GM19455 (cell line): Measurements from ENCODE around the gene DNAJC16.
"Not testable (repeated sequence)": the region's sequence is repeated elsewhere in the genome, so short reads cannot be mapped to it uniquely, and the experiment has no call there.

ENCODE experiments used
- ATAC-seq: cut with Tn5 transposase; IDR thresholded peaks from one replicate; pipeline ENCODE4 v1.9.1; 2021; ENCODE audit not compliant: unreplicated experiment

Gene DNAJC16

DNA sequence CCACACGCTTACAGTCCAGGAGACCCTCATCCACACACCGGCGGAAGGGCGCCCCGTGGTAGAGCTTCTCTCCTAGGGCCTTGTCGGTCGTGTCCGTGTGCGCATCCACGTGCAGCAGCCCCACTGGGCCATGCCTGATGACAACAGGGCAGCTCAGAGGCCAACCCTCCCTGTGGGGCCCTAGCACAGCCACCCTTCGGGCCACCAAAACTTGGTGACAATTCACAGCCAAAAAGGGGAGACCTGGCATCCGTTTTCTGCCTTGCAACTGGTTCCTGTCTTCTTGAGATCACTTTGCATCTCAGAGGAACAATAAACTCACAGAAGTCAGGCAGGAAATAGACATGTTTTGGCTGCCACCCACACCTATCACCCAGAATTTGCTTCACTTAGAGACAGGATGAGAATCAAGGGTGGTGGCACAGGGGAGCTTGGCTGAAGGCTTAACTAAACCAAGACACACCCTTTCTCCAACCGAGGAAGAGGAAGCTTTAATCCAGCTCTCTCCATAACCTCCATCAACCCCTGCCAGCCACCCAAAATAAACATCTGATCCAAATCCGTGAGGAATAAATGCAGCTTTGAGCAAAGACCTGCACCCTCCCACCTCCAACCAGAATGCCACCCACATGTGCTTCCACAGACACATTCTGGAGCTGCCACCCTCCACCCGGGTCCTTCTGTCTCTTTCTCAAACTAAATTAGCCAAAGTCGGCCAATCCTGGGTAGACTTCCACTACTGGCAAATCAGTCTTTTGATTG is 52.5 kb downstream of the DNAJC16 start:
- no peak for ATAC-seq

DNA sequence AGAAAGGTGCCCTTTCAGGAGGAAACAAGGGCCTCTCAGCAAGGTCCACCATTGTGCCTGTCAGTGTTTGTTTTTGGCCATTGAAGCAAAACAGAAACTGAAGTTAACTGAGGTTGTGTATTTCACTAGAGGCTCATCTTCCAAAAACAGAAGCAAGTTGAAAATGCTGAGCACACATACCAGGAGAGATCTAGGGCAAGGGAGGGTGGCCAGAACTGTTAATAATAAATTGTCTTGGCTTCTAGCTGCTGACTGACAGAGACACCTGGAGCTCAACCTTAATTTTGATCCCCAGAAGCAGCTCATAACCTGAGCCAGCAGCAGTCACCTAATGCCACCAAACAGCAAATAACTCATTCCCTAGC is 53.0 kb downstream of the DNAJC16 start:
- ATAC-seq, result no peak

DNA sequence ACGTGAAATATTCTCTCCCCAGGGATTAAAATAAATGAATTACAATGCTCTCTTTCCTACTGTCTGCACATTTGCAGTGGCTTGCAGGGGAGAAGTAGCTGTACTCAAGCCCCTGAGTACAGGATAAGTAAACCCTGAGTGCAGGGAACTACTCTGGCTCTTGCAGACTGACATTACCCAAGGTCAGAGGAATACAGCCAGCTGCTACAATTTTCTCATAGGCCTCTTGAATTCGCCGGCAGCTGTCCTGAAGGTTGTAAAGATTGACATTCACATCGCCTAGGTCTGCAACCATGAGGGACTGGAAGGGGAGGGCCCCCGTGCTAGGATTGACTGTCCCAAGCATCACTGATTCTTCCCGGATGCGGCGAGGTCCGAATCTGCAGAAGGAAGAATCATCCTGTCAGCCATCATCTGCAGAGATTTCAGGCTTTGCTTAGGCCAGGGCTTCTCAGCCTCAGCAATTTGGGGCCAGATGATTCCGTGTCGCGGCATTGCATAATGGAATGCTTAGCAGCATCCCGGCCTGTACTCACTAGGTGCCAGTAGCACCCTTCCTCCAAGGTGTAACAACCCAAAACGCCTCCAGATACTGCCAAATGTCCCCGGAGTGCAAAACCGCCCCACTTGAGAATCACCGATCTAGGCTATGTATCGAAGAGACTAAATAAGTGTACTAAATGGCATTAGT is 56.5 kb downstream of the DNAJC16 start:
- no peak for ATAC-seq

DNA sequence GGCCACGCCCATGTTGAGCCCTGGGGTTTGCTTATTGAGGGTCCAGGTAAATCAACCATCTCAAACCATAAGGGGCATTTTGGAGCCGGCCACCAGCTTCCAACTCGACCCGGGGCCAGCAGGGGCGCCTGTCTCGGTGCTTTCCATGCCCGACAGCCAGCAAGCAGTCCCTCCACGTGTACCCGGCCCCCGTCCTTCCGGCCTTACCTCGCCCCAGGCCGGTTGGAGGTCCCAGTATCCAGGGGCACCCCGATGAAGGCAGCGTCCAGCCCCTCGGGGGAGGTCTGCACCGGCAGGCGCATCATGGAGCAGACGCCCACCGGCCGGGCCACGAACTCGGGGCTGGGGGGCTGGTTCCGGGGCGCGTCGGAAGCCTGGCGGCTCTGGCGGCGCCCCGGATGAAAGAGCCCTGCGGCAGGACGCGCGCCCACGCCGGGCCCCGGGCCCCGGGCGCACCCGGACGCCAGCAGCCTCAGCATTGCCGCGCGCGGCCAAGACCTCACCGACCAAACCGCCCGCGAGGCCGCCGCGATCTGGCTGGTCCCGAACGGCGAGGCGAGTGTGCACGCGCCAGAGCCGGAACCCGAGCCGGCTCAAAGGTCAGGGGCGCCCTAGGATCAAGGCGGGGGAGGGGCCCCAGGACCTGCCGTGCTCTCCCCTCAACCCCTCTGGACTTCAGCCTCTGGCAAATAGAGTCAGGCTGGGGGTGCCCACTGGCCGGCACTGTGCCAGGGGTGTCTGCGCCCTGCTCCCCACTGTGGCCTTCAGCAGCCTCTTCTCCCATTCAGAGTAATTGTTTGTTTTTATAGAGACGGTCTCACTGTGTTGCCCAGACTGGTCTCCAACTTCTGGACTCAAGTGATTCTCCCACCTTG is 58.1 kb downstream of the DNAJC16 start, which contains the start of gene AGMAT:
Gene AGMAT, minus strand, starts transcription at position 563 of the 875 bp plus-strand sequence. Its CDS starts 84 bp downstream, at position 479.
- ATAC-seq, result peak; percentile 62

DNA sequence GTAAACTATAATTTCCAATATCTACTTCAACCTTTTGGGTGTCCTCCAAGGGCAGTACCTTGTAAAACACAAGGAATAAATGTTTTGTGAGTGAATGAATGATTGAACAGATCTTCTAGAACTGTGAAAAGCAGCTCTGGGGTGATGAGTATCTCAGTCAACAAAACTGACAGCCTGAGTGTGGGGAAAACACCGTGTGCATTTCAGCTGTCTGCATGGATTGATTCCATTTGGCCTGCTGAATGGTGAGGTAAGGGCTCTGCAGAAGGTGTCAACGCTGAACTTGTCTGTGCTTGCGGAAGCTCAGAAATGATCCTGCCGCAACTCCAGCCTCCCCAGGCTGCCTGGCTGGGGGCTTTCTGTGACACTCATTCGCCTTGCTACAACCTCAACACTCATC is 65.6 kb downstream of the DNAJC16 start:
- ATAC-seq, result no peak

DNA sequence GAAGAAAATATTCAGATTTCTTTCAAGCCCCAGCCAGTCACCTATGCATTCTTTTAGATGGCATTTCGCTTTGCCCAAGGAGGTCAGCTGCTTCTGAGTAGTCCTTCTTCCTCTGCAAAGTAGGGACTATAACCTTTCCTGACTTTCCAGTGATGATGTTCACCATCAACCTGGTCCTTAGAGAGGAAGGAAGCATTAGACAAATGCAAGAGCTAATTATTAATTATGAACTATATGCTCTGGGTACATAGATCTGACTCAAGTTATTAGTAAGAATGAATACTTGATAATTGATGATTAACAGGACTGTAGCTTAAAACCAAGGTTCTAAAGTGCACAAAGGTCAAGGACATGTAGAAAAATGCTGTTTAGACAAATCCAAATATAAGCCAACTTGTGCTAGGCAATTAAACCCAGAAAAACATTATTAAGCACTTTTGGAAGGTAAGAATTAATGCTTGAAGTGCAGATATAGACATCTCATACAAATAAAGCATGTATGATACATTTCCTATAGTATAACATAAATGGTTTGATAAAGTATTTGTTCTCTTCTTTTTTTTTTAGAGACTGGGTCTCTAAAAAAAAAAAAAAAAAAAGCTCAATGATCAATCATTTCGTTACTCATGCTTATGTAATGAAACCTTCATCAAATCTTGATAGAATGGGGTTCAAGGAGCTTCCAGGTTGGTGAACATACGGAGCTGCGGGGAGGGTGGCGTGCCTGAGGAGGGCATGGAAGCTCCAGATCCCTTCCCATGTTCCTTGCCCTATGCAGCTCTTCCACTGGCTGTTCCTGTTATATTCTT is 69.4 kb downstream of the DNAJC16 start:
- no peak for ATAC-seq

DNA sequence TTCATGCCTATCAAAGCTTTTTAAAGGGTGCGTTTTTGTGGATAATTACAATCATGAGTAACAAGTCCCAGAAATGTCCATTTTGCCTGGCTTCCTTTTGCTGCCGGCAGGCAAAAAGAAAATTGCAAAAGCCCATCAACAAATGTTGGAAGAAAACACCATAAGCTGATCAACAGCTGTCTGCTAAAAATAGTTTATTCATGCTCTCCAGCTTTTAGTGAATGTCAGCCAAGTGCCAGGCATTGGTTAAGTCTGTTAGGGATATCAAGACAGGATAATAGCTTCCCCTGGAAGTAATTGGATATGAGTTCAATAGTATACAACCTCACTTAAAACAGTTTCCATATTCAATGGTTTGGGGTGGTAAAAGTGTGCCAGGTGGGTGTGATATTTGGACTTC is 71.8 kb downstream of the DNAJC16 start:
- ATAC-seq, result no peak

DNA sequence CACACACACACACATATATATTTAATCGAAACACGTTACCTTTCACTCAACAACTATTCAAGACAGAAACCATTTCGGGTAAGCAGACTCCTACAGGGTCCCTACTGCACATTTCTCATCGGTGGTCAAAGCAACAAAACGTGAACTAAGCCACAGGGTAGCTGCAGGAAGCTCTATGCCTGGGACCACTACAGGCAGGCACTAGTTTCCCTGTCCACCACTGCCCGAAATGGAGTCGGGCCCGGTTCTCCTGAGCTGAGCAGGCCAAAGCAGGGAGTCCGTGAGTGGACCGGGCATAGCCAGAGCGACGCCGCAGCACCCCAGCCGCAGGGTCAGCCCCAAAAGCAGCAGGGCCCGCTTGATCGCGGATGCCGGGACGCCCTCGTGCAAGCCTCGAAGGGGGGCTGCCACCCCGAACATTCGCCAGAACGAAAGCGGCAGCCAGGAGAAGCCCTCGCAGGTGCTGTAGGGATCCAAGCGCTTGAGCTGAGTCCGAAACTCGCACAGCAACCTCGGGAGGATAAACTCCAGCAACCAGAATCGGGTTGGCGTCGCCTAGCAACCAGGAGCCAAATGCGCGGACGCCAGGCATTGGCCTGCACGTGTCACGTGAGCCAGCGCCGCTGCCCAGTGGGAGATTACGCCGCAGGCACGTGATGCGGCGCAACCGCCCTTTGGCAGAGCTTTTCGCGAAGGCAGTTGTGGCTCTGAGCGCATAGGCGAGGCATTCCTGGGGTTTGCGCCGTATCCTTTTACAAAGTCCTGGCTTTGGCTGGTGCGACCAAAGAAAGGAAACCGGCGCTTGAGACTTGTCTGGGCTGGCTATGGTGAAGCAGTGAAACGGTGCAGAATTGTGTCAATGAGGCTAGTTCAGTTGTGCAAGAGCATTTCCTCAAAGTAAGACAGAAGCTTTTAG is 76.7 kb downstream of the DNAJC16 start:
- peak; percentile 97 for ATAC-seq

DNA sequence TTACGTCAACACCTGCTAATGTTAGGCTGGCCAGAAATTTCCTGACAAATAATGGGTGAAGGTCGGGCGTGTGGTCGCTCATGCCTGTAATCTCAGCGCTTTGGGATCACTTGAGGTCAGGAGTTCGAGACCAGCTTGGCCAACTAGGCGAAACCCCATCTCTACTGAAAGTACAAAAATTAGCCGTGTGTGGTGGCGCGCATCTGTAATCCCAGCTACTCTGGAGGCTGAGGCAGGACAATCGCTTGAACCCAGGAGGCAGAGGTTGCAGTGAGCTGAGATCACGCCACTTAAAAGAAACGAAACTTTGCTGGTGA is 77.3 kb downstream of the DNAJC16 start:
- not testable (repeated sequence) for ATAC-seq

DNA sequence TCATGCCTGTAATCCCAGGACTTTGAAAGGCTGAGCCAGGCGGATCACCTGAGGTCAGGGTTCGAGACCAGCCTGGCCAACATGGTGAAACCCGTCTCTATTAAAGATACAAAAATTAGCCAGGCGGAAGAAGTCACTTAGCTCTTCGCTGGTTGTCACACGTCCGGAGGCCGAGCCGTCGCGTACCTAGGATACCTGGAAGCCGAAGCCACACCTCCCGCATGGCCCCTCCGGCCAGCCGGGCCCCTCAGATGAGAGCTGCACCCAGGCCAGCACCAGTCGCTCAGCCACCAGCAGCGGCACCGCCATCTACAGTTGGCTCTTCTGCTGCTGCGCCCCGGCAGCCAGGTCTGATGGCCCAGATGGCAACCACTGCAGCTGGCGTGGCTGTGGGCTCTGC is 77.8 kb downstream of the DNAJC16 start:
- not testable (repeated sequence) for ATAC-seq

DNA sequence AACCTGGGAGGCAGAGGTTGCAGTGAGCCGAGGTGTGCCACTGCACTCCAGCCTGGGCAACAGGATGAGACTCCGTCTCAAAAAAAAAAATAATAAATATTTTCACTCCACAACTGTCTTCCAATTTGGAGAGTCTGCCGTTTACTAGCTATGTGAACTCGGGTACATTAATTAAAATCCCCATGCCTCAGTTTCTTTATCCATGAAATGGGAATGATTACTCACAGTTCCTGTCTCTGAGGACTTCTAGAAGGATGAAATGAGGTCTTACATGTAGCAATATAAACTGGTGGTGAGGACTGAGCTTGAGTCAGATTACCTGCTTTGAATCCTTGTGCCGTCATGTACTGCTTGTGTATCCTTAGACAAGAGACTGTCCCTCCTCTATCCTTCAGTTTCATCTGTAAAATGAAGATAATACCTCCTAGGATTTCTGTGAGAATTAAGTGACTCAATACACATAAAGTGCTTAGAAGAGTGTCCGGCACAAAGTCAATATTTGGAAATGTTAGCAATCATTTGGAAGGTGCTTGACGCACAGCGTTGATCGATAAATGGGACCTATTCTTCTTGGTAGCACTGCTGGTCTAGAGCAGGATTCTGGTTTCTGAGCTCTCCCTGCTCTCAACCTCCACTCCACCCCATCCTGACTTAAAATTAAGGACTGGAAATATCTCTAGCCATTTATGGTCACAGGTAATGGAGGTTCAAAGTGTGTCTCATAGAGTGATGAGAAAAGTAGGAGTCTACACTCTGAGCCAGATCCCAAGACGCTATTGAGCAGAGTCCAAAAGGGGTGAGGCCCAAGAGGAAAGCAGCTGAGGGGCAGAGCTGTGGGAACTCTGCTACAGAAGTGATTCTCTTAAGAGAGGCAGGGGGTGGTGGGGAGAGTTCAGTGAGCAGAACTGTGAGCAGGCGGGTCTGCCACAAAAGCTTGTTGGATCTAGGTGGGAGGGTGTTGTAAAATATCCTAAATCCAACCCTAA is 79.0 kb downstream of the DNAJC16 start:
- no peak for ATAC-seq

DNA sequence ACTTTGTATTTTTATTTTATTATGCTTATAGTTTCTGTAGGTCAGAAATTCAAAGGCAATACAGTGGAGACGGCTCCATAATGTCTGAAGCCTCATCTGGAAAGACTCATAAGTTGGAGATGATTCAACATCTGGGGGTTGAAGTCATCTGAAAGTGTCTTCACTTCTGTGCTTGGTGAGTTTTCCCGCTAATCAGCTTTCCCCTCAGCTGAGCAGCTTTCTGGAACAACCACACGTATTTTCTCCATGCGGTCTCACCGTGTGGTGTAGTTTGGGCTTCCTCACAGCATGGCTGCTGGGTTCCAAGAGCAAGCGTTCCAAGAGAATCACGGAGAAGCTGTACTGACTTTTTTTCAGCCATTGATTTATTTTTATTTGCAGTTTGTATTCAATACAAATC is 83.0 kb downstream of the DNAJC16 start:
- no peak for ATAC-seq

DNA sequence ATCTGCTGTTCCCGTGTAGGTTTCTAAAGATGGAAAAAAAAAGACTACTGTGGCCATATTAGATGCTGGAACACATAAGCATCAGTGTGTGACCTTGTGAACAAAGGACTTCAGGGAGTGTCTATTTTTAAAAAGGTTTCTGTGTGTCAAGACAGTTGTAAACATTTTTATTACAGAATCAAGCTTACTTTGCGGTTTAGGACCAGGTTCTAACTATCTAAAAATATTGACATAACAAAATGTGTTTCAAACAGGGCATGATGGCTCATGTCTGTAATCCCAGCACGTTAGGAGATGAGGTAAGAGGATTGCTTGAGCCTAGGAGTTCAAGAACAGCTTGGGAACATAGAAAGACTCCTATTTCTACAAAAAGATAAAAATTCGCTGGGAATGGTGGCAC is 83.5 kb downstream of the DNAJC16 start:
- no peak for ATAC-seq

DNA sequence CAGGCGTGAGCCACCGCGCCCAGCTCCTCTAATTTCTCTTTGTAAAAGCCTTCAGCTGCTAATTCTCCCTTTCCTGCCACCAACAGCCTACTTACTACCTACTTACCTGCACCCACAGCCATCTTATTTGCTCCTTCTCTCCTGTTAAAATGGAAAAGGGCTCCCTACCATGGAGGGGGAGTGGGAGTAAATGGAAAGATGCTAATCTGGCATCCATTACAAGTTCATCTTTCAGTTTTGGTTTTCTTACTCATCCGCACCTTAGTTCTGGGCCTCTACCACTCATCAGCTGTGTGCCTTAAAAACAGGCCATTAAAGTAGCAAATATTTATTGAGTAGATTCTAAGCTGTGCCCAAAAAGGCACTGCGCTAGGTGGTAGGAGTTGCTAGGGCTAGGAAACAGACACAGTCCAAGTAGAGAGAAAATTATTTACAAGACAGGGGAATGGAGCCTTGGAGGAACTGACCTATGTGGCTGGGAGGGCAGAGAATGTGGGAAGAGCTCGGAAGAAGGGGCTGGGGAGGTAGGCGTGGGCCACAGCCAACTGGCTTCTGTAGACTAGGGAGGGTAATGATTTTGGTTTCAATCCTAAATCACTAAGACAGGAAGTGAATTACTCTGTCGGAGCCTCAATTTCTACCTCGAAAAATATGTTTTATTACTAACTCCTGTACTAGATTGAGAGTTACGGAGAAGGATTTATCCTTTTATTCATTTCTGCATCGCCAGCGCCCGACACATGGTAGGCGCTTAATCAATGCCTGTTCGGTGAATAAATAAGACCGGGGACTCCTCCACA is 89.9 kb downstream of the DNAJC16 start:
- peak; percentile 12 for ATAC-seq

DNA sequence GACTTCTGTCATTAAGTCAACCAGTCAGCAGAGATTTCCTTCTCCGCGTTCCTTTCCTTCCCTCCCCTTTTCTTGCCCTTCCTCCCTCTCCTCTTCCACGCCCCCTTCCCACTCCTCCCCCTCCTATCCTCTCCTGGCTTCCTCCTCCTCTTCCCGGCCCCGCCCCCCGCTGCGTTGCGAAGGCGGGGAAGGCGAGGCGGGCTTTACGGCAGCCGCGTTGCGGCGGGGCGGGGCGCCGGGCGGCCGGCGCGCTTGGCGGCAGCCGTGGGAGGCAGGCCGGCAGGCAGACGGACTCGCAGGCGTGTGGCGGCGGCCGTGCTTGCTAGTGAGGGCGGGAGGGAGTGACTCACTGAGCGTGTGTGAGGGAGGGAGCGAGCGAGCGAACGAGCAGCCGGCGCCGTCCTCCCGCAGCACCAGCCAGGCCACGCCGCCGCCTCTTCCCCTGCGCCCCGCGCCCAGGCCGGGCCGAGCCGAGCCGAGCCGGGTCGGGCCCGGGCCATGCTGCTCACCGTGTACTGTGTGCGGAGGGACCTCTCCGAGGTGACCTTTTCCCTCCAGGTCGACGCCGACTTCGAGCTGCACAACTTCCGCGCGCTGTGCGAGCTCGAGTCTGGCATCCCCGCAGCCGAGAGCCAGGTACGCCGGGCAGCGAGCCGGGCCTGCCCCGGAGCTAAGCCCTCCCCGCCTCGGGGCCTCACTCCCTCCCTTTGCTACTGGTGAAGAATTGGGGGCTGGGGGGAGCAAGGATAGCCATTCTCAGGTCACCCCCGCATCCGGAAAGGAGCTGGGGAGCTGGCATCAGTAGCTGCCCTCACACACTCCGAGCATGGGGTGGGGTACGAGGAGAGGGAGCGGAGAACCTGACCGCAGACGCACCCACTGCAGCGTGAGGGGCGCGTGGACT is 90.8 kb downstream of the DNAJC16 start, which contains the start of gene DDI2:
Gene DDI2, plus strand, starts transcription at position 286 of the 904 bp plus-strand sequence. Its CDS starts 213 bp downstream, at position 499.
- ATAC-seq, result peak; percentile 70

DNA sequence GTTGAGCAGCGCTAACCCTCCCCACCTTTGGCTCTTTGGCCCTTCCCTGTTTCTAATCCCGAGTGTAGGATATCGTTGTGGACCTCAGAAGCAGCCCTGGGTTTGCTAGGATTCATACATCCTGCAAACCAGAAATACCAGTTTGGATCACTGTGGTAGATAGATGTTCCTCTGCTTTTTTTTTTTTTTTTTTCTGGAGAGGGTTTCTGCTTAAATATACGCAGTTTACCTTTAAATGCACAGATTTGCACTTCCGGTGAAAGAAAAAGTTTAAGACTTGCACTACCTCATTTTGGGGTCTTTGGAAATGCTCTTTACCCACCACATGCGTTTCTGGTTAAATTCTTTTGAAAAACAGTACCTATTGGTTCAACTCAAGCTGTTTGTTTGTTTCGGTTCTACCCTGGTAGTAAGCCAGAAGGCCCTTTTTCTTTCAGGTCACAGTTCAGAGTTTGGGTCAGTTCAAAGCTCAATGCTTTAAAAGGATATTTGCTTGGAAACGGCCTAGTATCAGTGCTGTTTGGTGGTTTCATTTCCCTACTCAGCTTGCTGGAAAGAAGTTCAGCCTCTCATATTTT is 91.5 kb downstream of the DNAJC16 start:
- ATAC-seq, result peak; percentile 34
